ENCODE results near the gene WDR77.

The WDR77 gene

DNA sequence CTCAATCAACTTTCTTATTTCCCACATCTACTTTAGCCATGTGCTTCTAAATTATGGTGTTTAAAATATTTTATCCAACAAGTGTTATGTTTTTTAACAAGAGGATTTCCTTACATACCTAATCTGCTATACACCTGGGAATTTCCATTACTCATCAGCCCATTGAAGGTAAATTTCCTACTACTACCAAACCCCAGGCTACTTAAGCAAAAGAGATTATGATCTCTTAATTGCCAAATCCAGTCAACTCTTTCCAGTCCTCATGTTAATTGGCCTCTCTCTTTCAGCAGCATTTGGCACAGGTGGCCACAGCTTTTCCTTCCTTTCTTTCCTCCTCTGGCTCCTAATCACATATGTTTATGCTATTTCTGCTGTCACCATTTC is 19.7 kb upstream of the WDR77 start:
- DNase-seq, result no peak

DNA sequence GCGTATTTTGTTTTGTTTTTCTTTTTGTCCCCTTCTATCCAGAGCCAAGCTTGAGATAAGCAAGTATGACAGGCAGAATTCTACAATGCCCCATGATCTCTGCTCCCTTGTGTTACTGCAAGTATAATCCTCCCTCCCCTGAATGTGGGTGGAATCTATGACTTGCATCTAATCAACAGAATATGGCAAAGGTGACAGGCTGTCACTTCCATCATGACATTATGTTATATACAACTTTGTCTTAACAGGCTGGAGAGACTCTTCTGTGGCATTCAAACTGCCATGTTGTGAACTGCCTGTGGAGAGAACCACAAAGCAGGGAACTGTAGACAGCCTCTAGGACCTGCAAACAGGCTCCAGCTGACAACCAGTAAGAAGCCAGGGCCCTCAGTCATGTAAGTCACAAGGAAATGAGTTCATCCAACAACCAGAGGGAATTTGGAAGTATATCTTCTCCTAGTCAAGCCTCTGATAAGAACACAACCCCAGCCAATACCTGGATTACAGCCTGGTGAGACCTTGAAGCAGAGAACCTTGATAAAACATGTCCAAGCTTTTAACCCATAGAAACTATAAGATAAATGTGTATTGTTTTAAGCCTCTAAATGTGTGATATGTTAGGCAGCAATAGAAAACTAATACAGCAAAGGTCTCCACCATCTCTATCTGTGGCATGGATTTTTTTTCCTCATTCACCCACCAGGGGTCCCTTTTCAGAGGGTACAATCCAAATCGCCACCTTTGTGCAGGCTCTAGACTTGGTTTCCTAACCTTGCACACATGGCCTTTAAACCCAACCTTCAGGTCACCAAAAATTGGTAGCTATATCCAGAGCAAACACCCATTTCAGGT is 19.0 kb upstream of the WDR77 start:
- no peak for DNase-seq

DNA sequence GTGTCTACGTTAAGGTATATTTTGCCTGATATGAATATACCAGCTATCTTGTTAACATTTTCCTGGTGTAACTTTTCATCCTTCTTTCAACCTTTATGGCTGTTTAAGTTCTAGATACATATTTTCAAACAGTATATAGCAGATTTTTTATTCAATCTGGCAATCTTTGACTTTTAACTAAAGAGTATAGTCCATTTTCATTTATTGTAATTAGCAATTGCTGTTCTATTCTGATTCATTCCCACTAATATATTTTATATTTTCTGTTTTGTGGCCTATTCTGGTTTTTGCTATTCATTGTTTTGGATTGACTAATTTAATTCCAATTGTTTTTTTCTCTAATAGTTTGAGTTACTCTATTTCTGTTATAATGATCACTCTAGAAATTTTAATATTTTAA is 17.4 kb upstream of the WDR77 start:
- DNase-seq, result no peak

DNA sequence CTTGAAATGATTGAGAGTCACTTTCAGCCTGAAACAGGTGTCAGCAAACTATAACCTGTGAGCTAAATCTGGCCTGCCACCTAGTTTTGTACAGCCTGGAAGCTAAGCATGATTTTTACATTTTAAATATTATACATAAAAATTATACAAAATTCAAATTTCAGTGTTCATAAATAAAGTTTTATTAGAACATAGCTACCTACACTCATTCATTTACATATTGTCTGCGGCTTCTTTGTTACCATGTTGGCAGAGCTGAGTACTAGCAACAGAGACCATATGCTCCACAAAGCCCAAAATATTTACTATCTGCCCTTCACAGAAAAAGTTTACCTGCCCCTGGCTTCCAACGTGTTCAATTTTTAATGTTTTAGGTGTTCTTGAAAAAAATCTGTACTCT is 16.7 kb upstream of the WDR77 start:
- DNase-seq, result no peak

DNA sequence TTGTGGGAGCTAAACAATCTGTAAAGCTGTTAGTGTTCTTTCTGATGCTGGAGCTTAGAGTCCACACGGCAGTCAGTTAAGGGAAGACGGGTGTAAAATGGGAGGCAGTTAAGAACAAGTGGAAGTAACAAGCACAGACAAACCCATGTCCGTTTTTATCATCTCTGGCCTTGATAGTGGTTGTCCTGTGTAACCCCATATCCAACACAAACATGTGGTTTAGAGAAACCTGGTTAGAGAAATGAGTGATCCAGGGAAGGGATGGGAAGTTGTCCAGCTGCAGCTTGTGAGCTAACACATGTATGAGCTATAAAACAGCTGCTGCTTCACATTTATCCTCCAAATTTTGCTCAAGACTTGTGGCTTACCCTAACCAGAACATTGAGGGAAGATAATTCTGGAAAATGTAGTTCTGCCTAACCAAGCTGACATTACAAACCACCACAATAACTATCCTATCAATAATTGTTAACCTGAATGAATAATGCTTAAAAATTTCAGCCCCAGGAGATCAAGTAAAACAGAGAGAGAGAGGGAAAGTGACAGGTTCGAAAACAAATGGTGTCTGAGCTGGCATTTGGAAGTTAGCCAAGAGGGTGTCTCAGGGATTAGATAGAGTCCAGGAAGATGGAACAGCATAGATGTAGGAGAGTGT is 14.1 kb upstream of the WDR77 start:
- DNase-seq, result no peak

DNA sequence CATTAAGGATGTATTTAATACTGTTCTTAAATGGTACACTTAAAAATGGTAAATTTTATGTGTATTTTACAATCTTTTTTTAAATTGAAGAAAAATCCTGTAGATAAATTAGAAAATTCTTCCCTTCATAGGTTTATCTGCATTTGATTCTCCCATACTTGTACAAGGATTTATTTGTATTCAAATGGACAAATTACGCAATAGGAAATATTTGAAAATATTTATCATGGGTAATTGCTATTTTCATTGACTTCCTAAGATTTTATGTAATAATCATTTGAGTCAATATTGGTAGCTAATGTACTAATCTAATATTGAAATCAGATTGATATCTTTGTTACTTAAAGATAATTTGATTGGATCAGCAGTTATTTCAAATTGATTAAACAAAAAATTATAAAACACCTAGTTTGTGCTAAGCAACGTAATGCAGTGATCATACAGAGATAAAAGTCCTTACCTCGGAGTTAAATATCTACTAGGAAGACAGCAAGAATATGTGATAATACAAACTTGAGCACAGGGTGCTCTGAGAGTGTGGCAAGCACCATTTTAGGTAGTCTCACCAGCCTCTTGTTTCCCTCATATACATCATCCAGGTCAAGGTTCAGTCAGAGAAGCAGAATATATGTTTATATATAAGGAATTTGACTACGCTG is 13.4 kb upstream of the WDR77 start:
- no peak for DNase-seq

DNA sequence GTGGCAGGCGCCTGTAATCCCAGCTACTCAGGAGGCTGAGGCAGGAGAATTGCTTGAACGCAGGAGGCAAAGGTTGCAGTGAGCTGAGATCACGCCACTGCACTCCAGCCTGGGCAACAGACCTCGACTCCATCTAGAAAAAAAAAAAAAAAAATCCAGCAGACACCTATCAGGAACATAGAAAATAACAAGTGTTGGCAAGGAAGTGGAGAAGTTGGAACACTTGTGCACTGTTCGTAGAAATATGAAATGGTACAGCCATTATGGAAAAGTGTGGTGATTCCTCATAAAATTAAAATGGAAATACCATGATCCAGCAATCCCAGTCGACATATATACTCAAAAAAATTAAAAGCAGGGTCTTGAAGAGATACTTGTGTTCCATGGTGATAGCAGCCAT is 12.7 kb upstream of the WDR77 start:
- no peak for DNase-seq

DNA sequence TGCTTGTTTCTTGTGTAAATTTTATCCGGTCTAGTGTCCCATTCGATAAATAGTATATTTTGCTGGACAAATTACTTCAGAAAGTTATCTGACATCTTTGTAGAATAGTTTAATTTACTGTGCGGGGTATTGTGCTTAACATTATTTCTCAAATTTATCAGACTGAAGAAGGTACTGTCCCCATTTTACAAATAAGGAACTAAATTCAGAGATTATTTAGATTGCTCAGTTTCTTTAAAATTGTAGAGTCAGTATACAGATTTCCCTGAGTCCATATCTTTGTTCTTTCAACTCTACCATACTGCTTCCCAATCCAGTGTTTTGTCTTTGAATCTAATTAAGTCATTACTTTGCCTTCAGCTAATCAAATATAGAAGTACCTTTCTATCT is 6.6 kb upstream of the WDR77 start:
- DNase-seq, result no peak

DNA sequence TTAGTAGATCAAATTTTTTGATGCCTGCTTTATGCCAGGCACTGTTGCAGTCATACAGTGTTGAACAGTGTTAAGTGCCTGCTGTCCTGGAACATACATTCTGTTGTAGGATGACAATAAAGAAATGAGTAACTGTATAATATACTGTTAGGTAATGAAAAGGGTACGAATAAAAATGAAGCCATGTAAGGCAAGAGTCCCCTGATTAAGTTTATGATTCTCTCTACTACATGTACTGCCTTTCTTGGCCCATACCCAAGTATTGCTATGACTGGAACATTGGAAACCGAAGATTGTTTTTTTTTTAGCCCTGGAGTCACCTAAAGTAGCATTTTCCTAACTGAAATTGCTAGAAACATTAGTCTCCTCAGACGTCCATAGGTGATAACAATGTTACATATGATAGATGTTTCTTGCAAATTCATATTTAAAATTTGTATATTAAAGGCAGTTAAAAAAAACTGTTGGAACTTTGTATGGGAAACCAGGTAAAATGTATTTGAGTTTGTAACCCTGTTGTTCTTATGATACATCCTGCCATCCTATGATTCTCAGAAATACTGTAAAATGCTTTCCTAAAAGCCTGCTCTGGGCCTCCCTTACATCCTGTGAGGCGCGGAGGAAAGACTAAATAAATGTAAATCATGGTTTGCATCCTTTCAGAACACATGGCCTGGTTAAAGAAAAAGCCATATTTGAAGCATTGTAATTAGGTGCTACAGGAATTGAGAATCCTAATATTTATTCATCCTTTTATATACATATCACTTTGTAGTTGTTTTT is 6.0 kb upstream of the WDR77 start:
- no peak for DNase-seq

DNA sequence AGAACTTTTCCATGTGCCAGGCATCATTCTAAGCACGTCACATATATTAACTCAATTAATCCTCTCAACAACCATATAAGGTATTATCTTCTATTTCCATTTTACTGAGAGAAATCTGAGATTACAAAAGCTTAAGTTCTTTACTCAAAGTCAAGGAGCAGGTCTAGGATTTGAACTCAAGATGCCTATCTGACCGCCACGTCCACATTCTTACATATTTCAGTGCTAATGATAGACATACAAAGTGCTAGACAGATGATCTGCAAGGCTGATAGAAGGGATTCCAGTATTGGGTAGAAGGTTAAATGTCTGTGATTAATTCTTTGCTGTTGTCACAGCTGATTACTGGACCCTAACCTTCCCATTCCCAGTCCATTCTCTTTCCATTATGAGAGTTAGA is 4.7 kb upstream of the WDR77 start:
- no peak for DNase-seq

DNA sequence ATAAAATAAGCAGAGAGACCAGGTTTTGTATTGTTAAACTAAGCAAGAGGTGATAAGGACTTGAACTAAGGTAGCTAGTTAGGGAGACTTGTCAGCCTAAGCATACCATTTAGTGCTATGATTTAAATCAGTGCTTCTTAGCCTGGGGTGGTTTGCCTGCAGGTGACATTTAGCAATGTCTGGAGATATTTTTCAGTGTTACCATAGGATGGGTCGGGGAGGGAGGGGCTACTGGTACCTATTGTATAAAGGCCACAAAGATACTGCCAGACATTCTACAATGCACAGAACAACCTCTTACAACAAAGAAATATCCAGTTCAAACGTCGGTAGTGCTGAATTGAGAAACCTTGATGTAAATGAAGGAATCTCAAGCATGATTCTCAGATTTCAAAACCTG is 3.5 kb upstream of the WDR77 start:
- no peak for DNase-seq

DNA sequence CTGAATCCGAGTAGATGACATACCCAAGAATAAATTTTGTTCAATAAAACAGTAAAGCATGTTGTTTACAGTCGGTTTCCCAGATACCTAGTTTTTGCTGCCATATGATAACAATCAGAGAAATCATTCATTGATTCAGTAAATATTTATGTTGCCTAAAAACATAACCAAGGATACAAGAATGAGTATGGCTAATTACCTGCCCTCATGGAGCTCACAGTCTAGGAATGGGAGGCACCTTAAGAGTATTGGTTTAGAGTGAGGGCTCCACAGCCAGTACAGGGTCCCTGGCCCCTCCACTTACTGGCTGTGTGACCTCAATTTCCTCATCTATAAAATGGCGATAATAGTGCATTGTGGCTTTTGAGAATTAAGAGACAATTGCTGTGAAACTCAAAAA is 1.1 kb upstream of the WDR77 start:
- no peak for DNase-seq

DNA sequence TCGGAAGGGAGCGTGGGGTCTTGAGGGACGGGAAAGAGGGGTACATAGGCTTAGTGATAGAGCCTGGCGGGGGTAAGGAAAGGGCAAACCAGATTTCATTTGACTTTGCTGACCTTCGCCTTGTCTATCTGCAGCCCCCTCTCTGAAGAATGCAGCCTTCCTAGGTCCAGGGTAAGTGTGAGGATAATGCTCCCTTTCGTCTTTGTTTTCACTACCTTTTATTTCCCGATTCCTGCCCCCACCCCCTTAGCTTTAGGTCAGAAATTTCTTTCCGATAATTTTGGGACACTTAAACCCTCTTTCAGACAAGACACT is 604 bp upstream of the WDR77 start:
- DNase-seq, result no peak

DNA sequence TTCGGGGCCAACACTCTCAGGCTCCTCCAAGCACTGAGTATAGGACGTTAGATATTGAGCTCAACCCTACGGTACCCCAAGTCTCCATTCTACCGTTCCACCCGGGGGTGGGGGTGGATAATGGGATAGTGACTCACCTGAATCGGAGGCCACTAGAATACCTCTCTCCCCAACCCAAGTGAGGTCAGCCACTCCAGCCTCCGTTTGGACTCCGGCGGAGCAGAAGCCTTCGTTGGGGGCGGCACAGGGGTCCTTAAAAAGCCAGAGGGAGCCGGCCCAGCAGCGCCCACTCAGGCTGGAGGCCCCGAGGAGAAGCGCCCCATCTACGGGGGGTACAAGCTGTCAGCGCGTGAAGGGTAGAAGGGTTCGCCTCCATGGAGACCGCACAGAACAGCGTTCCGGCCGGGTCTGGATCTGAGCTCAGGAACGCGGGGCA is 556 bp downstream of the WDR77 start:
- DNase-seq, result peak in 1 of 2 donors; percentile 29

DNA sequence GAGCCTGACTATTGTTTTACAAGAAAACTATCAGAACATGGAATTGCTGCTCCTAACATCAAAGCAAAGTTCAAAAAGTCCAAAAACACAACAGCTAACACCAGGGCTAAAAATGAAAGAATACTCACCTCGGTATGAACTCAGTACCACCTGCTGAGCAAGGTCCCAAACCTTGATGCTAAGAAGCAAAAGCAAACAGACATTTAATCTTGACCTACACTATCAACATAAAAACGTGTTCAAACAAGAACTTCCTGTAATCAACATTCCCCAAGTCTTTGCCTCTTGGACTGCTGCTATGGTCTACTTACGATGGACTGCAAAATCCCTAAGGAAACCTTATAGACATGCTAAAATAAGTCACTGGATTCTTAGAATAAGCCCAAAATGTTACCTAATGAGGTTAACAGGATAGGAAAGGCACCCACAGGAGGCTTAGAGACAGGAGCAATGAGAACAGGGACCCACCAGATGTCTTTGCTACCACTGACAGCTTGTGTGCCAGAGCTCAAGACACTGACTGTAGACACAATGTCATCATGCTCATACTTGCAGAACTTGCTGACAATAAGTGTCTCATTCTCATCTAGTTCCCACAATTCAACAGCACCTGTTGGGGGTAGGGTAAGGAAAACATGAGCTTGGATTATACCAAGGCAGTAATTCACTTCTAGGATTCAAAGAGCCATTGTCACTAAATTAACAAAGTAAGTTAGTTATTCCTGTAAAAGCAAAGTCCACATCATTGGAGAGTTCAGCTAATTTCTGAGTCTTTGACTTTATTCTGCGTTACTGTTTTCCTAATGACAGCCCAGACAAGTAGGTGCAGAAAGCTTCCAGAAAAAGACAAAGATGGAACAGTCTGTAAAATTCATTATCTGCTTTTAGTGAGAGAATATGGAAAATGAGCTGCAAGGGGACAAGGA is 1.8 kb downstream of the WDR77 start:
- DNase-seq, result no peak

DNA sequence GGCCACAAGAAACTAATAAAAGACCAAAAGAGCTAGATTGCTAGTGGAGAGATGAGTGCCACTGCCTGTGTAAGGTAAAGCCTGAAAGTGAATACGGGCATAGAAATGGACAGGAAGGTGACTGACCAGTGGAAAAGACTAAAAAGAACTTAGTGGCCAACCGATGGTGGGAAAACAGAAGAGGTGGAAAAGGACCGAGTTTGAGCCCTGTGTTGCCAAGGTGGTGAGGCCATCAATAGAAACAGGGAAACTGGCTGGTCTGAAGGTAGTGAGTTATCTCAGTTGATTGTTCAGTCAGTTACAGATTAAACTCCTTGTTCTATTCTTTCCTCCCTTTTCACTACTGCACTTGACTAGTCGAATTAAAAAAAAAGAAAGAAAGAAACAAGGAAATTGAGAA is 2.5 kb downstream of the WDR77 start:
- DNase-seq, result no peak

DNA sequence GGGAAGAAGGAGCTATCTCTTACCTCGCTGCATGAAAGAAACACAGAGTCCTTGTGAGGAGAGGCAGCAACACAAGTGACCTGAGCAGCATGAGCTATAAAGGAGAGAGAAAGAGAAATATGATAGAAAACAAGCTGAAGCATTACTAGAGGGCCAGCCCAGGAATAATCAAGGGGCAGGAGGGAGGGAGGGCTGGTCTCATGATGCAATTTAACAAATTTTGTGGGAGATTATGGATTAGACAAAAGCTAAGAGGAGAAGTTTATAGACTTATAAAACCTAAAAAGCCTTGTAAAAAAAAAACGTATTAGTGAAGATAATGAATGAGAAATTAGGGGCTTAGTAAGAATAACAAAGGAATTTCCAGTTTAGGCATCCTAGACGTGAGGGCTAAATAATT is 5.0 kb downstream of the WDR77 start:
- DNase-seq, result no peak

DNA sequence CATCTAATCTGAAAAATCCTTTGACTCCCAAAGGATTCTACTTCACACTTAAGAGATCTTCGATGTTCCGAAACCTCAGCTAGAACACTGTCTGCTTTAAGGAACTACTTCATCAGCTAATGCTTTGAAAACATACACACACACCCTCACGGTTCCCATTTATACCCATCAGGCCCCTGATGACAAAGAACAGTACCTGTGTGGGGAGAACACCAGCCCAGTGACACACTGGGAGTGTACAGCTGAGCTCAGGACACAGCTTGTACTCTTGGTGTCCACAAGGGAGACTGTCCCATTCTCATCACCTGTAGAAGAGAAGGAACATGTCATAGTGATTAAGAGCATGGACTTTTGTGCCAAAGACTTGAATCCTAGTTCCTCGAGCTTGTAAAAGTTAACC is 6.6 kb downstream of the WDR77 start:
- no peak for DNase-seq

DNA sequence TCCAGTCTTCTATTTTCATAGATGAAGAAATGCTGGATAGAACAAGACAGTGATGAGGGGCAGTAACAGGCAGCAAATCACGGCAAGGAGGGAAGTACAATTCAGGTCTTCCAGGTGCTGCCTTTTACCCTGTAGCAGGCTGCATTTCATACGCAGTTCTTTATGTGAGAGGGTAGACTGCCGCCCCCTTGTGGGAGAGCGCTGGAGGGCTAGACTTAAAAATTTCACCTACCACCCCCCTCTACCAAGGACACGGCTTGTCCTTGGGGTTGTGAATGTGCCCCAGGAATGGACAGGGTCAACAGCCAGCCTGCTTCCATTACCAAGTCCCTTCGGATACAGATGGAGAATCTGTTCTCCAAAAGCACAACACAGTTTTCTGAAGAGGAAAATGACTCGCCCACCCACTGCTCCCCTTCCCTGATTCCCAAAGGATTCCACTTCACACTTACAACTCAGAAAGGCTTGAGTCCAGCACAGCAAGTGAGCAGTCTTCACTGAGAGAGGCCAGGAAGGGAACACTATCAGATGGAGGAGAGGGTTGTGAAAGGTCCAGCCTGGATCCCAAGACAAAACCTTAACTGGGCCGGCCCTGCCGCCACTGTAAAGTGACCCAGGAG is 7.4 kb downstream of the WDR77 start:
- DNase-seq, result peak; percentile 52 to 55

DNA sequence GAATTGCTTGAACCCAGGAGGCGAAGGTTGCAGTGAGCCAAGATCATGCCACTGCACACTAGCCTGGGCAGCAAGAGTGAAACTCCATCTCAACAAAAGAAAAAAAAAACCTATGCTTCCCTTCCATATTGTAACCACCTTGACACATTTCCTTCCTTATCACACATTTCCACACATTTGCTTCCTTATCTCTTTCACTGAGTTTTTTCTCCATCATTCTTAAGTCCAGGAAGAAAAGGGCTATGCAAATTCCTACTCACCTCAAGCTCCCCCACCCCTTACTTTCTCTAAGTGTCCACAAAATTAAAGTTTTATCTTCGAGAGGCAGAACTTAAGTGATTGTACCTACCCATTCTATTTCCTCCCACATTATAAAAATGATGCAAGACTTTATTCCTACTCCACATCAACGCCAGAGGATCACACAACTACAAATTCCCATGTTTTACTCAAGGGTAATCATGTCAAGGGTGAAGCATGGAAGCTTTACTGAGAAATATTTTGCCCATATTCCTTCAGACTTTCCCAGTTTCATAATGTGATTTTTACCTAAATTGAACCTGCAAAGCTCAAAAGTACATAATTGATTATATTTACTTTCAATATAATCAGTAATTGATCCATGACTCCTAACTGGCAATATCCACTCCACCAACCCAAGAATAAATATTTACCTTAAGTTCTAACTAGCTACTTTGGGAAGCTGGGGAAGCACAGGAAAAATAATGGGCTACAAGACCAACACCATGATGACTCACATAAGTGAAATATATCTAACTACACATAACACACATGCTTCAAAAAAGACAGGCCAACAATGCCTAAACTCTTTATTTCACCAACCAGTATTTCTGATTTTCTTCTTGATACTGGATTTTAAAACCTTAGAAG is 9.3 kb downstream of the WDR77 start:
- DNase-seq, result no peak

DNA sequence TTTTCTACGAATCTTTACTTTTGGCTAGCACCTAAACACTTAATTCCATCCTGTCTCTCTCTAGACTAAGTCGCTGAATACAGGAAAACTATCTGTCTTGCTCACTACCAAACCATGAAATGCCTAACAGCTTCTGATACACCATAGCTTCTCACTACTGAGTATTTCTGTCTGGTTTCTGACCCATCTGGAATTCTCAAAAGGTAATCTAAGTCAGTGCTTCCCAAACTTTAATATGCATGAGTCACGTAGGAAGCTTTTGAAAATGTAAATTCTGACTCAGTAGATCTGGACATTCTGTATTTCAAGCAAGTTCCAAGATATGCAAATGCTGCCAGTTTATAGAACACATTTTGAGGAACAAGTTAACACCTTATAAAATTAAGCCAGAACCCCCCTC is 12.3 kb downstream of the WDR77 start:
- no peak for DNase-seq

Measured in stimulated activated CD4-positive, alpha-beta T cell treated with anti-CD3 and anti-CD28 coated beads, Interleukin-2, amount 100 ng/mL, for 48 hours (primary cell).